ENCODE data around the gene SRGAP1. TPM values are rescaled to one million over a fixed set of nuclear protein-coding genes. Genes with fewer than 3 reads are reported as not detected.

SRGAP1 gene
- total RNA-seq, 1 donor from 2014 or later, result 9.7 TPM

DNA sequence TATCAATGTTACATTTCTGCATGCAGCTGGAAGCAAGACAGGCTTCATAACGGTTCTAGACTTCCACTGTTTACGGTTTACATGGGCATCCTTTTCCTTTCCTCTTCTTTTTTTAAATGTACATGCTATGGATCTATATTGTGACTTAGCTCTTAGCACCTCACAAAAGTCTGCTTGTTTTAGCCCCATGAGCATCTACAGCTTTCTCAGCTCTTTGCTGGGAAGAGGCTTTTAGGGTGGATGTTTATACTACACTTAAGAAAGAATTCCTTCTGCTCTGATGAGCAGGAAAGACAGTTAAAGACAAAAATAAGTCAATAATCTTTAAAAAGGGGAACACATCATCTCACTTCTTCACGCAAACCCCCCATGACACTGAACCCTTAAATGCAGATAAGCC lies 326.2 kb downstream of the SRGAP1 start:
- no peak for TF ChIP-seq CTCF (IDR thresholded peaks at IDR 0.05; ENCODE audit: unreplicated experiment)
- no peak overlapping the region for H3K4me3 Mint-ChIP-seq
- no peaks in the 10 kb centered on the region for H3K36me3 Mint-ChIP-seq
- DNase-seq (ENCODE audit: low spot score in 2 of 2, unreplicated experiment in 2 of 2), result no peak
- no peaks in the 10 kb centered on the region for H3K4me1 Mint-ChIP-seq
- no peak overlapping the region for H3K27ac Mint-ChIP-seq
- H3K9me3 Mint-ChIP-seq, result peaks cover 4% of the 10 kb centered on the region
- no peaks in the 10 kb centered on the region for H3K27me3 Mint-ChIP-seq (ENCODE audit: low read depth)

GRCh38 chr12:64171715-64172114 lies 327.2 kb downstream of the SRGAP1 start:
- Mint-ChIP-seq H3K4me1 (no peaks in the 10 kb centered on the region), H3K27ac (no peak overlapping the region), H3K4me3 (no peak overlapping the region), H3K9me3 (no peaks in the 10 kb centered on the region), H3K36me3 (no peaks in the 10 kb centered on the region), H3K27me3 (ENCODE audit: low read depth) (peaks cover 2% of the 10 kb centered on the region)
- TF ChIP-seq CTCF (IDR thresholded peaks at IDR 0.05; ENCODE audit: unreplicated experiment), result no peak
- no peak for DNase-seq (ENCODE audit: low spot score in 2 of 2, unreplicated experiment in 2 of 2)

DNA sequence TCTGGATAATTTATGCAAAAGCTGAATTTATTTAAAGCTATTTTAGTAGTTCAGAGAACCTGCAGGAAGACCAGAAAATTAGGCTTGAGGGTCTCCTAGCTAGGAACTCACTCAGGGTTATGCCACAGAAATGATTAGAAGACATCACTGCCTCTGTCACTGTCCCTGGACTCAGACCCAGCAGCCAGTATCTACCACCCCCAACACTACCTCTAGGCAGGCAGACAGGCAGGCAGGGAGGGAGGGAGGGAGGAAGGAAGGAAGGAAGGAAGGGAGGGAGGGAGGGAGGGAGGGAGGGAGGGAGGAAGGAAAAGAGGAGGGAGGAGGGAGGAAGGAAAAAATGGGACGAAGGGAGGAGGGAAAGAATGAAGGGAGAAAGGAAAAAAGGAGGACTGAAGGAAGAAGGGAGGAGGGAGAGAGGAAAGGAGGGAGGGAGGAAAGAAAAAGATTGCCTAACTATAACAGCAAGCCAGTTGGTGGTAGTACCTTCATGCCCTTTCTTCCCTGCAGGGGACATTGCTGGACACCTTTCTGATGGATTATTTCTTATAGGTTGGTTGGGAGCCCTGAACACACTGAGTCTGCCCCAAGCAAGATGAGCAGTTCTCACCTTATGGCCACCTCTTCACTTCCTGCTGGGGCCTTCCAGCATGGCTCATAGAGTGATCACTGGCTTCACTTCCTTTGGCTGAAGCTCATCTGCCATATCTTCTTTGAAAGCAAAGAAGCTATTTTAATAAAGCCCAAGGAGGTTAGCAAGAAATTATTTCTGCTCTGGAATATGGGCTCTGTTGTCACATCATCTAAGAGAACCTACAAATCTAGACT lies 327.9 kb downstream of the SRGAP1 start:
- DNase-seq (ENCODE audit: low spot score in 2 of 2, unreplicated experiment in 2 of 2), result no peak
- H3K9me3 Mint-ChIP-seq, result no peaks in the 10 kb centered on the region
- no peak overlapping the region for H3K27ac Mint-ChIP-seq
- no peak for TF ChIP-seq CTCF (IDR thresholded peaks at IDR 0.05; ENCODE audit: unreplicated experiment)
- H3K36me3 Mint-ChIP-seq, result no peaks in the 10 kb centered on the region
- H3K4me3 Mint-ChIP-seq, result no peak overlapping the region
- H3K4me1 Mint-ChIP-seq, result no peaks in the 10 kb centered on the region
- peaks cover 2% of the 10 kb centered on the region for H3K27me3 Mint-ChIP-seq (ENCODE audit: low read depth)

DNA sequence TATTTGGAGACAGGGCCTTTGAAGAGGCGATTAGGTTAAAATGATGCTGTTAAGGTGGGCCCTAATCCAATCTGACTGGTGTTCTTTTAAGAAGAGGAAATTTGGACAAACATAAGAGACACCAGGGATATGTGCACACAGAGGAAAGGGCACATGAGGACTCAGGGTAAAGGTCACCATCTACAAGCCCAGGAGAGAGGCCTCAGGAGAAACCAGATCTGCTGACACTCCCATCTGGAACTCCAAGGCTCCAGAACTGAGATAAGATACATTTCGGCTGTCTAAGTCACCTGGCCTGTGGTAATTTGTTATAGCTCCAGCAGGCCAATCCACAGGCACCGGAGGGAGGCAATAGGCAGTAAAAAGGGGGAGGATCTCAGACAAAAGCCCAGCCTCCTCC lies 329.0 kb downstream of the SRGAP1 start:
- DNase-seq (ENCODE audit: low spot score in 2 of 2, unreplicated experiment in 2 of 2), result no peak
- peaks cover 2% of the 10 kb centered on the region for H3K4me1 Mint-ChIP-seq
- no peak overlapping the region for H3K4me3 Mint-ChIP-seq
- TF ChIP-seq CTCF (IDR thresholded peaks at IDR 0.05; ENCODE audit: unreplicated experiment), result no peak
- H3K27ac Mint-ChIP-seq, result no peak overlapping the region
- H3K27me3 Mint-ChIP-seq (ENCODE audit: low read depth), result peaks cover 2% of the 10 kb centered on the region
- no peaks in the 10 kb centered on the region for H3K9me3 Mint-ChIP-seq
- H3K36me3 Mint-ChIP-seq, result no peaks in the 10 kb centered on the region

DNA sequence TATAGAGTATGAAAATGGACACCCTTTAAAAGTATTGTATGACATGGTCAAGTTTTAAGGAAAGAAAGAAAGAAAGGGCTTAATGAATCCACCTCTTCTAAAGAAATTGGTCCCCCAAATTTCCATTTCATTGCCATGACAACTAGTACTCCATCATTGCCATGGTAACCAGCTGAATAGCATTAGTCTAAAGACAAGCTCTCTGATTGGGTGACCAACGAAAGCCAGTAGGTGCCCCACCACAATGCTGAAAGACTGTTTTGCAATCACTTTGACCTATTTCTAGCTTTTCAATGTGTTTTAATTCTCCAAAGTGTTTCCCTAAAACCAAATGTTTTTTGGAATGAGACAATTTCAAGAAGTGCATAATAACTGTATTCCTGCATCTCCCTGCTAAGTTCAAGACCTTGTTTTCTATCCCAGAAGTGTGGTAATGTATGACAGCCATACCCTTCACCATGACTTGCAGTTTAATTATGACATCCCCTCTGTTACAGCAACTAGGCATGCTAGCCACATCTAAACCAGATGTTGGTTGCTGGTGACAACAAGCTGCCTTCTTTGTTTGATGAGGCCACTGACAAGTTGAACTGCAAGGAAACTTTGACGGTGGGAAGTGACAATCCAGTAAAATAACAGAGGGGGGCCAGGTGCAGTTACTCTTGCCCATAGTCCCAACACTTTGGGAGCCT lies 330.9 kb downstream of the SRGAP1 start:
- H3K27me3 Mint-ChIP-seq (ENCODE audit: low read depth), result peaks cover 2% of the 10 kb centered on the region
- H3K4me1 Mint-ChIP-seq, result peaks cover 2% of the 10 kb centered on the region
- no peak overlapping the region for H3K4me3 Mint-ChIP-seq
- H3K9me3 Mint-ChIP-seq, result no peaks in the 10 kb centered on the region
- no peaks in the 10 kb centered on the region for H3K36me3 Mint-ChIP-seq
- no peak for DNase-seq (ENCODE audit: low spot score in 2 of 2, unreplicated experiment in 2 of 2)
- TF ChIP-seq CTCF (IDR thresholded peaks at IDR 0.05; ENCODE audit: unreplicated experiment), result no peak
- H3K27ac Mint-ChIP-seq, result no peak overlapping the region

Data from mesothelial cell of epicardium (in vitro differentiated cells).